ENCODE measurements around the gene CMIP. TPM values are rescaled to one million over a fixed set of nuclear protein-coding genes. Genes with fewer than 3 reads are reported as not detected.

Gene CMIP
- polyA plus RNA-seq, 3 donors = 0.85 to 61.9 (median 0.93) TPM

- WGBS (ENCODE audit: insufficient coverage) = 90% methylated on average over 27 of the region's 27 CpGs
- Histone ChIP-seq H3K27ac (ENCODE audit: low read depth in 1 of 2, low read length in 2 of 2) (no peak overlapping the region), H3K79me2 (ENCODE audit: insufficient read depth, low read length) (no peaks in the 10 kb centered on the region), H3K9me3 (replicated peaks in 1 of 2; ENCODE audit: control insufficient read depth in 1 of 2, insufficient read depth in 1 of 2, low read length in 2 of 2) (no peaks in the 10 kb centered on the region), H3K9ac (ENCODE audit: insufficient read depth, low read length, poor library complexity, severe bottlenecking) (no peak overlapping the region), H3K4me1 (ENCODE audit: control insufficient read depth in 1 of 2, insufficient read depth in 2 of 2, low read length in 2 of 2) (no peaks in the 10 kb centered on the region), H3K4me2 (replicated peaks; ENCODE audit: extremely low read depth, low read length, poor library complexity, severe bottlenecking) (no peak overlapping the region), H3K4me3 (replicated peaks in 1 of 3; ENCODE audit: low read depth in 2 of 3, low read length in 3 of 3) (no peak overlapping the region), H3K27me3 (ENCODE audit: control insufficient read depth in 2 of 2, insufficient read depth in 2 of 2, low read length in 2 of 2) (no peaks in the 10 kb centered on the region), H3K36me3 (replicated peaks in 1 of 2; ENCODE audit: control insufficient read depth in 1 of 2, insufficient read depth in 2 of 2, low read length in 2 of 2) (peaks cover 65 to 66% of the 10 kb centered on the region in 2 donors), H4K20me1 (ENCODE audit: insufficient read depth, low read length) (peaks cover 61% of the 10 kb centered on the region), H2AFZ (ENCODE audit: insufficient read depth, low read depth, low read length, poor library complexity, severe bottlenecking) (no peak overlapping the region)
- Mint-ChIP-seq H3K27me3 (ENCODE audit: low read depth in 3 of 3) (no peaks in the 10 kb centered on the region), H3K36me3 (peaks cover 70 to 79% of the 10 kb centered on the region in 2 donors), H3K4me3 (no peak overlapping the region), H3K4me1 (peaks cover 5% of the 10 kb centered on the region), H3K9me3 (peaks cover 0 to 5% (median 0%) of the 10 kb centered on the region in 7 donors), H3K27ac (peak overlapping the region in 2 of 7 donors; percentile 16 to 48)
- intact Hi-C loops (cut with micrococcal nuclease) = no loop called here
- TF ChIP-seq CTCF (IDR thresholded peaks at IDR 0.05) = no peak
- DNase-seq = no peak
Observed at GRCh38 chr16:81707411-81708265, 263.0 kb downstream of the CMIP start.

GRCh38 chr16:81708266-81709015 is 263.8 kb downstream of the CMIP start:
- Mint-ChIP-seq H3K4me3 (no peak overlapping the region), H3K4me1 (peaks cover 5% of the 10 kb centered on the region), H3K27me3 (ENCODE audit: low read depth in 3 of 3) (no peaks in the 10 kb centered on the region), H3K36me3 (peaks cover 62 to 71% of the 10 kb centered on the region in 2 donors), H3K27ac (peak overlapping the region in 3 of 7 donors; percentile 12 to 52 (median 16)), H3K9me3 (peaks cover 0 to 3% (median 0%) of the 10 kb centered on the region in 7 donors)
- H4K20me1 ChIP-seq (ENCODE audit: insufficient read depth, low read length) = peaks cover 55% of the 10 kb centered on the region
- H2AFZ ChIP-seq (ENCODE audit: insufficient read depth, low read depth, low read length, poor library complexity, severe bottlenecking) = no peak overlapping the region
- H3K9me3 ChIP-seq (replicated peaks in 1 of 2; ENCODE audit: control insufficient read depth in 1 of 2, insufficient read depth in 1 of 2, low read length in 2 of 2) = no peaks in the 10 kb centered on the region
- WGBS (ENCODE audit: insufficient coverage) = 90% methylated on average over 9 of the region's 11 CpGs
- no peaks in the 10 kb centered on the region for H3K4me1 ChIP-seq (ENCODE audit: control insufficient read depth in 1 of 2, insufficient read depth in 2 of 2, low read length in 2 of 2)
- no peak overlapping the region for H3K4me2 ChIP-seq (replicated peaks; ENCODE audit: extremely low read depth, low read length, poor library complexity, severe bottlenecking)
- no peak overlapping the region for H3K27ac ChIP-seq (ENCODE audit: low read depth in 1 of 2, low read length in 2 of 2)
- H3K79me2 ChIP-seq (ENCODE audit: insufficient read depth, low read length) = no peaks in the 10 kb centered on the region
- intact Hi-C loops (cut with micrococcal nuclease) = no loop called here
- DNase-seq = no peak
- H3K4me3 ChIP-seq (replicated peaks in 1 of 3; ENCODE audit: low read depth in 2 of 3, low read length in 3 of 3) = no peak overlapping the region
- H3K27me3 ChIP-seq (ENCODE audit: control insufficient read depth in 2 of 2, insufficient read depth in 2 of 2, low read length in 2 of 2) = no peaks in the 10 kb centered on the region
- peaks cover 57 to 58% of the 10 kb centered on the region in 2 donors for H3K36me3 ChIP-seq (replicated peaks in 1 of 2; ENCODE audit: control insufficient read depth in 1 of 2, insufficient read depth in 2 of 2, low read length in 2 of 2)
- TF ChIP-seq CTCF (IDR thresholded peaks at IDR 0.05) = no peak
- no peak overlapping the region for H3K9ac ChIP-seq (ENCODE audit: insufficient read depth, low read length, poor library complexity, severe bottlenecking)

Measured in CD14-positive monocyte (primary cell).